GM23338 (cell line): ENCODE measurements around the gene ANGPTL2. TPM values are rescaled to one million over a fixed set of nuclear protein-coding genes. Genes with fewer than 3 reads are reported as not detected.

Source experiments
- ATAC-seq: fragments of 200-7000 bp; cut with Tn5 transposase; 3 replicates; pipeline ENCODE4 v1.9.1; 2020
- DNase-seq: peaks from one replicate; pipeline ENCODE4 v3.0.0-alpha.2; 2015; ENCODE audit warnings: low spot score
- H2AFZ ChIP-seq: fragments of 200-600 bp; sonication (generic); 2 replicates; pipeline ENCODE4 v1.8.0; 2016; ENCODE audit warnings: antibody characterized with exemption, mild to moderate bottlenecking, moderate library complexity
- H3F3A ChIP-seq: fragments of 200-600 bp; sonication (generic); replicated peaks from 2 replicates; pipeline ENCODE4 v1.8.0; 2017; ENCODE audit warnings: antibody characterized with exemption, mixed run types, low read depth
- H3K27ac ChIP-seq: fragments of 200-600 bp; sonication (generic); 2 replicates; pipeline ENCODE4 v1.6.1; 2016; ENCODE audit warnings: low read depth
- H3K27me3 ChIP-seq: fragments of 200-600 bp; sonication (generic); 2 replicates; pipeline ENCODE4 v1.8.0; 2016; ENCODE audit warnings: mild to moderate bottlenecking, mixed run types, moderate library complexity; ENCODE audit not compliant: insufficient read depth
- H3K36me3 ChIP-seq: fragments of 200-600 bp; sonication (generic); 2 replicates; pipeline ENCODE4 v1.8.0; 2016; ENCODE audit warnings: mild to moderate bottlenecking; ENCODE audit not compliant: insufficient read depth
- H3K4me1 ChIP-seq: fragments of 200-600 bp; sonication (generic); 2 replicates; pipeline ENCODE4 v1.8.0; 2016; ENCODE audit warnings: mild to moderate bottlenecking, moderate library complexity; ENCODE audit not compliant: insufficient read depth
- H3K4me2 ChIP-seq: fragments of 200-600 bp; sonication (generic); 2 replicates; pipeline ENCODE4 v1.7.1; 2017; ENCODE audit warnings: mixed run types
- H3K4me3 ChIP-seq: fragments of 200-600 bp; sonication (generic); 2 replicates; pipeline ENCODE4 v1.6.1; 2016; ENCODE audit warnings: mixed run types
- H3K79me2 ChIP-seq: fragments of 200-600 bp; sonication (generic); replicated peaks from 2 replicates; pipeline ENCODE4 v1.8.0; 2017; ENCODE audit warnings: mild to moderate bottlenecking; ENCODE audit not compliant: insufficient read depth
- H3K9me2 ChIP-seq: fragments of 200-600 bp; sonication (generic); 2 replicates; pipeline ENCODE4 v1.8.0; 2017; ENCODE audit not compliant: insufficient read depth
- H4K20me1 ChIP-seq: fragments of 200-600 bp; sonication (generic); replicated peaks from 2 replicates; pipeline ENCODE4 v1.8.0; 2017; ENCODE audit warnings: mild to moderate bottlenecking; ENCODE audit not compliant: insufficient read depth
- H3K27ac Mint-ChIP-seq: 2 replicates; pipeline ENCODE4 v1.8.0; 2020; ENCODE audit warnings: inconsistent platforms, mild to moderate bottlenecking, moderate library complexity, mixed read lengths
- H3K27me3 Mint-ChIP-seq: 3 replicates; pipeline ENCODE4 v1.8.0; 2022; ENCODE audit warnings: low read depth, mild to moderate bottlenecking, moderate library complexity, mixed read lengths, inconsistent platforms; ENCODE audit not compliant: insufficient read depth, poor library complexity
- H3K36me3 Mint-ChIP-seq: 3 replicates; pipeline ENCODE4 v1.8.0; 2021; ENCODE audit warnings: low read depth, mild to moderate bottlenecking, inconsistent platforms, moderate library complexity, mixed read lengths
- H3K4me1 Mint-ChIP-seq: 3 replicates; pipeline ENCODE4 v1.8.0; 2020; ENCODE audit warnings: mild to moderate bottlenecking, inconsistent platforms, mixed read lengths
- H3K4me3 Mint-ChIP-seq: 3 replicates; pipeline ENCODE4 v1.8.0; 2021; ENCODE audit warnings: moderate library complexity, mild to moderate bottlenecking, inconsistent platforms, mixed read lengths
- H3K9me3 Mint-ChIP-seq: 3 replicates; pipeline ENCODE4 v1.8.0; 2020; ENCODE audit warnings: moderate library complexity, mild to moderate bottlenecking, inconsistent platforms, mixed read lengths
- CREB1 ChIP-seq: fragments of 250-450 bp; sonication (Bioruptor Pico); IDR thresholded peaks from 2 replicates; pipeline ENCODE4 v1.5.0; 2020; ENCODE audit warnings: low read depth, mild to moderate bottlenecking, moderate library complexity
- EZH2 ChIP-seq: fragments of 200-600 bp; sonication (generic); IDR thresholded peaks from one replicate; pipeline ENCODE4 v1.8.0; 2017; ENCODE audit warnings: antibody characterized with exemption, mild to moderate bottlenecking, low read depth; ENCODE audit not compliant: unreplicated experiment
- EZH2phosphoT487 ChIP-seq: fragments of 200-600 bp; sonication (generic); IDR thresholded peaks from one replicate; pipeline ENCODE4 v1.8.1; 2018; ENCODE audit warnings: antibody characterized with exemption; ENCODE audit not compliant: unreplicated experiment
- JUNB ChIP-seq: IDR thresholded peaks from one replicate; pipeline ENCODE4 v1.6.1; 2016; ENCODE audit warnings: antibody characterized with exemption; ENCODE audit not compliant: unreplicated experiment
- NANOG ChIP-seq: IDR thresholded peaks from 2 replicates; pipeline ENCODE4 v1.6.1; 2016; ENCODE audit warnings: antibody characterized with exemption, borderline replicate concordance
- REST ChIP-seq: IDR thresholded peaks from one replicate; pipeline ENCODE4 v1.6.1; 2018; ENCODE audit warnings: antibody characterized with exemption; ENCODE audit not compliant: unreplicated experiment
- STAT1 ChIP-seq: IDR thresholded peaks from one replicate; pipeline ENCODE4 v1.6.1; 2016; ENCODE audit warnings: antibody characterized with exemption; ENCODE audit not compliant: unreplicated experiment
- ZNF114 ChIP-seq: fragments of 250-450 bp; sonication (Bioruptor Pico); IDR thresholded peaks from 2 replicates; pipeline ENCODE4 v1.5.0; 2020; ENCODE audit warnings: mild to moderate bottlenecking, moderate library complexity
- ZNF331 ChIP-seq: fragments of 250-450 bp; sonication (Bioruptor Pico); IDR thresholded peaks from 2 replicates; pipeline ENCODE4 v1.5.0; 2020; ENCODE audit warnings: low read depth, mild to moderate bottlenecking, moderate library complexity
- ZNF462 ChIP-seq: fragments of 250-450 bp; sonication (Bioruptor Pico); IDR thresholded peaks from 2 replicates; pipeline ENCODE4 v1.5.0; 2020; ENCODE audit warnings: mild to moderate bottlenecking, moderate library complexity
- polyA plus RNA-seq: library from polyadenylated mRNA; unstranded; fragments of >200 nt; fragmentation: Nextera tagmentation; extraction: Ambion mirVana; gene quantifications from 2 replicates; pipeline ENCODE4 v1.2.1, GENCODE V29; 2016
- total RNA-seq: library from RNA; depleted of rRNA; stranded (reverse); fragments of >200 nt; shearing (Covaris generic); gene quantifications from 2 replicates; pipeline ENCODE4 v1.2.3, GENCODE V29; 2014
- TF ChIP-seq, protein P1 (sequence below): IDR thresholded peaks from 2 replicates; pipeline ENCODE4 v1.6.1; 2016; ENCODE audit warnings: antibody characterized with exemption

ANGPTL2 gene
- total and polyA plus RNA-seq, 2 experiments from 2014 or later = 2.9 to 5.2 TPM

DNA sequence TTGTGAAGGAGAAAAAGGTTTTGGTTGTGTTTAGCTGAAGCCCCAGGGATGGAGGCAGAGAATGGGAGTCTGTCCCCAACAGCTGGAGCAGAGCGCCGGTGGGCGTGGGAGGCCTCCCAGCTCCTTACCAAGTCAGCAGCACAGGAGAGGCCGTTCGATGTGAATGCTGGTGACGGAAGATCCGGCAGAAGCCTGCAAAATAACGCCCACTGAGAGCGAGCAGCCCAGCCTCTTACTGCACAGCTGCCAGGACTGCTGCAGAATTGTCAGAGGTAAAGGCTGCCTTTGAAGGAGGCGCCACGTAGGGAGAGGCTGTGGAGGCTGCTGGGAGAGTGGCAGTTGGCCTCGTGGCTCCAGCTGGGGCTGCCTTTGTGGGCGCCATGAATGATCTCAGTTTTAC is 26.2 kb downstream of the ANGPTL2 start (continued):
- TF ChIP-seq REST (no peak), ZNF114 (no peak), STAT1 (no peak), JUNB (no peak)

DNA sequence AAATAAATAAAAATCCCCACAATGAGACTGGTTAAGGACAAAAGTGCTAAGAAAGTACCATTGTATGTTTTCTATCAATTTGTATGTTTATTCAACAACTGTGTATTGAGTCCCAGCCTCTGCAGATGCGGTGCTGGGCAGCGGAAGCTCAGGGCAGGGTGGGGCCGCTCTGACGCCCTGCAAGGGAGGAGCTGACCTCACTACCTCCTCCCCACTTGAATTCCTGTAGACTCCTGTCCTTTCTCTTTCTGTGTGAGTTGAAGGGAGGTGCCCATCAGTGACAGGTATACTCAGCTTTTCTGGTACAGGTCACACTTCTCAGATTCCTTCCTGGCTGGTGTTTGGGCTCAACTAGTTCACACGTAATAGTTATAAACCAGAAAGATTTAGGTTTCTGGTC is 27.0 kb downstream of the ANGPTL2 start:
- peak; percentile 26 for ATAC-seq
- Histone ChIP-seq H3F3A (no peaks in the 10 kb centered on the region), H3K27me3 (no peaks in the 10 kb centered on the region), H3K4me2 (no peak overlapping the region), H2AFZ (no peak overlapping the region), H3K4me3 (no peak overlapping the region), H3K9me2 (no peaks in the 10 kb centered on the region), H3K36me3 (no peaks in the 10 kb centered on the region), H3K4me1 (no peaks in the 10 kb centered on the region), H3K79me2 (no peaks in the 10 kb centered on the region), H3K27ac (no peak overlapping the region), H4K20me1 (peaks cover 3% of the 10 kb centered on the region; the same call in 1 of the 2 replicates)
- Mint-ChIP-seq H3K27ac (no peak overlapping the region), H3K27me3 (peaks cover 11% of the 10 kb centered on the region), H3K36me3 (no peaks in the 10 kb centered on the region), H3K4me3 (no peak overlapping the region), H3K4me1 (peaks cover 16% of the 10 kb centered on the region), H3K9me3 (no peaks in the 10 kb centered on the region)
- TF ChIP-seq, protein P1, sequence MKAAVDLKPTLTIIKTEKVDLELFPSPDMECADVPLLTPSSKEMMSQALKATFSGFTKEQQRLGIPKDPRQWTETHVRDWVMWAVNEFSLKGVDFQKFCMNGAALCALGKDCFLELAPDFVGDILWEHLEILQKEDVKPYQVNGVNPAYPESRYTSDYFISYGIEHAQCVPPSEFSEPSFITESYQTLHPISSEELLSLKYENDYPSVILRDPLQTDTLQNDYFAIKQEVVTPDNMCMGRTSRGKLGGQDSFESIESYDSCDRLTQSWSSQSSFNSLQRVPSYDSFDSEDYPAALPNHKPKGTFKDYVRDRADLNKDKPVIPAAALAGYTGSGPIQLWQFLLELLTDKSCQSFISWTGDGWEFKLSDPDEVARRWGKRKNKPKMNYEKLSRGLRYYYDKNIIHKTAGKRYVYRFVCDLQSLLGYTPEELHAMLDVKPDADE = no peak
- TF ChIP-seq ZNF331 (no peak), ZNF462 (CRISPR knock-in tag) (no peak), REST (no peak), STAT1 (no peak), CREB1 (no peak), EZH2phosphoT487 (no peak), JUNB (no peak), NANOG (no peak), EZH2 (no peak), ZNF114 (no peak)
- DNase-seq = no peak
